DMS53 (cell line): Measurements from ENCODE around the gene FHOD3.
"Not testable (repeated sequence)": the region's sequence is repeated elsewhere in the genome, so short reads cannot be mapped to it uniquely, and the experiment has no call there.

ENCODE experiments used
- DNase-seq: peaks from one replicate; lab custom pipeline; 2025; lab: John Stamatoyannopoulos, UW

FHOD3 gene

GRCh38 chr18:36798738-36799473, 501.4 kb downstream of the FHOD3 start:
- no peak for DNase-seq

DNA sequence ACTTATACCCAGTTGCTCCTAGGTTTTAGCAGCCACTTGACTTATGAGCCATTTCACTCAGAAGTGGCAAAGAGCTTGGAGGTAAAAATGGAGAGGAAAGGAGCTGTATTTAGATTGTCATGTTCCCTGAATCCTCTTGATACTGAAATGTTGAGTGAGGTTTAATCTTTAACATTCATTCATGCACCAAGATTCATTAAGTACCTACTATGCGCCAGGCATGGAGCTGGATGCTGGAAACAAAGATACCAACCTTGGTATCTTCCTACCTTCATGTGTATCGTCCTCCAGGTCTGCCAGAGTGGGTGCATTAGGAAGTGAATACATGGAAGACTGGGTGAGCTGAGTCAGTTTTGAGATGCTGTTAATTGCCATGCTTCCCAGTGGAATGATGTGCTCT, 507.6 kb downstream of the FHOD3 start:
- no peak for DNase-seq

DNA sequence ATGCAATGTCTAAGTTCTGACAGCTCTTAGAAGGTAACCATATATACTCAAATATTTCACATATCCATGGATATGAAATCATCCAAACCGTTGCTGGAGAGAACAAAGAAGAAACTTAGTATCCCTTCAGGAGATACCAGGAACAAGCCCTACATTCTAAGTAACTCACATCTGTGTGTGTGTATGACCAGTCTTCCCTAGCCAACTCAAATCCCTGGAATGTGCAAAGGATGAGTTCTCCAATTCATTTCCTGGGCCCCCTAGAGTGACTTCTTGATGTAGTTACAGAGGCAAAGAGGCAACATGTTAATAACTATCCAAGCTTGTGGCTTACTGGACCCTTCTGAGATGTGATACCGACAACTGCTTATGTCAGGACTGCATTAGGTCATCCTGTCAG, 511.2 kb downstream of the FHOD3 start:
- no peak for DNase-seq

- DNase-seq = peak; percentile 86
Observed at GRCh38 chr18:36809590-36810381, 512.3 kb downstream of the FHOD3 start.

DNA sequence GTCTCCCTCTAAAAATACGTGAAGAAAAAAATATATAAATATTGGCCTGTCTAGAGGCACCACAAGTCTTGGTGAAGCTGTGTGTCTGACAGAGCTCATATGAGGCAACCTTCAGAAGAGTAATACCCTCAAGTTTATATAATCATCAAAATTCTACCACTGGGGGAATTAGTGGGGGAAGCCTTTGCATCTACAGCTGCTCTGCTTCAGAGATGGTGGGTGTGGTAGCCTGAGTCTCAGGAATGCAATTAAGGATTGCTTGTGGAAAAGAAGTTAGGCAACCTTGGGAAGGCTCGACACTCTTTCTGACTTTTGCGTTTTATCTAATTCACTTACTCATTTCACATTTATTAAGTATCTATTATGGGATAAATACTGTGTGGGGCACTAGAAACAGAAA, 513.9 kb downstream of the FHOD3 start:
- no peak for DNase-seq

GRCh38 chr18:36811955-36812354, 514.4 kb downstream of the FHOD3 start:
- DNase-seq = no peak

DNA sequence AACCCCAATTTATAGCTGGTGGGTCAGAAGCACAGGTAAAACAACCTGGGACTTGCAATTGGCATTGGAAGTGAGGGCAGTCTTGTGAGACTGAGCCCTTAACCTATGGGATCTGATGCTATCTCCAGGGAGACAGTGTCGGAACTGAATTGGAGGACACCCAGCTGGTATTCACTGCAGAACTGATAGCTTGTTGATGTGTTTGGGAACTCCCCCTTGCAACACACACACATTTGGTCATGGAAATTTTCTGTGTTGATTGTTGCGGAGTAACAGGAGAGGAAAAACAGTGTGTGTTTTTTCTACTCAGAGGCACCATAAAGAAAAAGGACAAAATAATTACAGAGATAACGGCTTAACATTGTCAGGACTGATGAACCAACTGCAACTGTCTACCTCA, 515.2 kb downstream of the FHOD3 start:
- no peak for DNase-seq

- no peak for DNase-seq
Observed at GRCh38 chr18:36813101-36813775, 515.7 kb downstream of the FHOD3 start.

DNA sequence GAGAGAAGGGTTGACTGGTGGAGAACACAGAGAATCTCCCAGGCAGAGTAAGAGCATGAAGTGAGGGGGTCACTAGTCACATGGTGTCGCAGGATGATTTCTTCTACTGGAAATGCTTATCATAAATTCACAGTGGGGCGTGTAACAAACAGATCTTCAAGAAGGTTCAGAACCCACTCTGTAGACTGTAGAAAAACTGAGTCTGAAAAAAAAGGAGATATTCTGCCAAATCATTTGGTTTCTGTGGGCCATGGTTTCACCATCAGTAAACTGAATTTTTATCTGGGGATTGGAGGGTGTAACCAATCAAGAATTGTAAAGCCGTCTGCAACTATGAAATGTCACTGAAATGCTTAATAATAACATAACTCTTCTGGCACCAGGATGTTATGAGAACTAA, 516.3 kb downstream of the FHOD3 start:
- DNase-seq = no peak

GRCh38 chr18:36814994-36815393, 517.5 kb downstream of the FHOD3 start:
- no peak for DNase-seq

DNA sequence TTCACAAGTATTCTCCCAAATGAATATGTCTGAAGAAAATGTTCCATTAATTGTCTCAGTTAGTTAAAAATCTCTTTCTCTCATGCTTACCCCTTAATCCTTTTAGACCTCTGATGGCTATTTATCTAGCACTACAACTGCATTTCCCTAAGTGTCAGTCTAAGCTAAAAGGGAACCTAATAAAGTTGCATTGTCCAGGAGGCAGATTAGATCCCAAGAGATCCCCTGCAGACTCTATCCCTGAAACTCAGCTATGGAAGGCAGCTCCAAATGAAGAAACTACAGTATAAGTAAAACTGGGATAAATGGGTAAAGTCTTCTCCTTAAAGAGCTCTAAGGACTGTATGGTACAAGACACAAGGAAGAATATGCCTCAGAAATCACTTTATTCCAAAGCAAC, 518.6 kb downstream of the FHOD3 start:
- not testable (repeated sequence) for DNase-seq

DNA sequence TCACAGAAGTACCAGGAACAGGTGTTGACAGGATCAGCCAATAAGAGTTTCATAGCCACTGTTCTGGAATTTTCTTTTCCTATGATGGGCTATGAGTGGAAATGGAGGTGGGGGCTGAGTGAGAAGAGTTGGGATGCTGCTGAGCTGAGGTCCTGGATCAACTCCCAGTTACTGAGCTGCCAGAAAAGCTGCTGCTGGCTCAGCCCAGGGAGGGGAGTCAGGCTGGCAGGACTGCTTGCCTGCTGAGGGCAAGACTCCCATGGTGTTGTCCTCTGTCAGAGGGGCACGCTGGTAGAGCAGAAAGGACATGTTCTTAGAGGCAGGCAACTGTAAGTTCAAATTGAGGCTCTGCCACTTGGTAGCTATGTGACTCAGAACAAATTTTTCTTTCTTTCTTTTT, 519.5 kb downstream of the FHOD3 start:
- DNase-seq = no peak

- DNase-seq = no peak
Observed at GRCh38 chr18:36818652-36819051, 521.1 kb downstream of the FHOD3 start.

- no peak for DNase-seq
Observed at GRCh38 chr18:36819621-36820020, 522.1 kb downstream of the FHOD3 start.

- no peak for DNase-seq
Observed at GRCh38 chr18:36821681-36822080, 524.2 kb downstream of the FHOD3 start.

DNA sequence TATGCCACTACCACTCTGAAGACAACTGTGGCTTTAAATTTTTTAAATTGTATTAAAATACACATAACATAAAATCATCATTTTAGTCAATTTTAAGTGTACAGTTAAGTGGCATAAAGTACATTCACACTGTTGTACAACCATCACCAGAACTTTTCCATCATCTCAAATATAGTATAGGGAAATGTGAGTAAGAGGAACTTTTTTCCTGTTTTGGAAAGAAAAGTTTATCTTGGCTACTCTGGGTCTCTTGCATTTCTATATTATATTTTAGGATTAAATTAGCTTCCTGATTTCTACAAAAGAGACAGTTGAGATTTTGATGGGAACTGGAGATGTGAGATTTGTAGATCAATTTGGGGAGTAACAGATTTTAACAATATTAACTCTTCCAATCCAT, 528.0 kb downstream of the FHOD3 start:
- no peak for DNase-seq

DNA sequence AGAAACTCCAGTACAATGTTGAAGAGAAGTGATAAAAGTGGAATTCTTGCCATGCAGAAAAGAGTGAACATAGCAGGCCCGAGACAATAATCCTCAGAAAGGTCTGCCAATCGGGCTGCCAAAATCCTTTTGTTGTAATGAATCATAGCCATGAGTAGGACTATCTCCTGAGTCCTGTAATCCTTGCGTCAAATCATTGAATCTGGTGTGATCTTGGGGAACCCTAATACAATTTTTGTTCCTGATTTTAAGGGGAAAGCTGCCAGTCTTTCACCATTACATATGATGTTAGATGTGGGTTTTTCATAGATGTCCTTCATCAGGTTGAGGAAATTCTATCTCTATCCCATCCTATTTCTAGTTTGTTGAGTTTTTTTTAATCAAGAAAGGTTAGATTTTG, 529.0 kb downstream of the FHOD3 start:
- no peak for DNase-seq

DNA sequence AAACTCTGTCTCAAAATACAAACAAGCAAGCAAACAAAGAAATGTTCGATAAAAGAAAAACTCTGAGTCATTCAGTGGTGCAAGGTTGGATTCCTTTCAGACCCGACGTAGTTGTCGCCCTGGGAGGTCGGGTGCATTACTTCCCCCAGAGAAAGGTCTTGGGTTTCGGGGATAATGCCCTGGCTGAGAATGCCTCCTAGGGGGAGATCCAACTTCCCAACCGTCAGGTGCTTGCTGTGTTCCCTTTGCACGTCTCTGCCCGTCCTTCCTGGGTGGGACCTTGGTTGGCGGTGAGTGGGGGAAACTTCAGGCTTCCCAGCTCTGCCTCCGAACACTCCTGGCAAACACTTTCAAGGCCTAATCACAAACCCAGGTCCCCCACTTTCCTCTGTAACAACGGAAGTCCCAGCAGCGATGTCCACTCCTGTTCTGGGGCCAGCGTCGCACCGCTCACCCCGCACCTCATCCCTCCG, 530.7 kb downstream of the FHOD3 start:
- DNase-seq = peak; percentile 78

GRCh38 chr18:36828630-36829361, 531.3 kb downstream of the FHOD3 start, which contains the start of the genes KIAA1328 and TPGS2:
KIAA1328 (plus strand) TSS chr18:36829127; CDS start chr18:36829139, 12 bp downstream.
TPGS2 (minus strand) TSS chr18:36829002; CDS start chr18:36828767, 235 bp downstream.
- DNase-seq = peak; percentile 93
